SK-N-DZ (cell line): ENCODE data around the gene TMCC2. TPM values are rescaled to one million over a fixed set of nuclear protein-coding genes. Genes with fewer than 3 reads are reported as not detected.
"Not testable (repeated sequence)": the region's sequence is repeated elsewhere in the genome, so short reads cannot be mapped to it uniquely, and the experiment has no call there.

Source experiments
- DNase-seq: peaks from one replicate; pipeline ENCODE4 v3.0.0-alpha.2; 2015; ENCODE audit warnings: low spot score
- polyA plus RNA-seq, 2 experiments: library from polyadenylated mRNA; depleted of rRNA; stranded (reverse); fragments of >200 nt; gene quantifications; 2 replicates each; pipeline ENCODE4 v1.2.3, GENCODE V29; 2014

Gene TMCC2
- polyA plus RNA-seq (2014; cell fraction: cytosol; rRNA removed), result 7.5 and 9.4 TPM in 2 replicates
- polyA plus RNA-seq (2014; cell fraction: nucleus; rRNA removed), result 7.3 and 9.3 TPM in 2 replicates

DNA sequence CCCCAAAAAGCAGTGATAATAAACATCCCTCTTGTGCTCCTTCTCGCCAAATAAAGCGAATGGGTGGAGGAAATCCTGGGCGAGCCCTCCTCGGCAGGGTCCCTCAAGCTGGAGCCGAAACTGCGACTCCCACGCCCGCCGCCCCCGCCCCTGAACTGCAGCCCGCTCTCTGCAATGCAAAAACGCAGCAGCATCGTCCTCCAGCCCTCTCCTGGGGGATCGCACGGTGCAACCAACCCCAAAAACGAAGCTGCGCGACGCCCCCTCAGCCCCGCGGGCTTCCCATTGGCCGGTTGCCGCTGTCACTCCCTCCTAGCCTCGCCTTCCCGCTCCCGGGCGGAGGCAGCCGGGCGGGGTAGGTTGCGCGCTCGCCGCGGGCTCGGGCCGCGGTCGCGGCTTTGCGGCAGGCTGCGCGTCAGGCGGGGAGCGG lies at the start of gene TMCC2:
Gene TMCC2 (plus strand): TSS at position 363 of the 430 bp plus-strand sequence. CDS start 619 bp downstream, outside the sequence.
- peak; percentile 89 for DNase-seq

GRCh38 chr1:205179842-205180241 lies 47.9 kb upstream of the TMCC2 start:
- no peak for DNase-seq

DNA sequence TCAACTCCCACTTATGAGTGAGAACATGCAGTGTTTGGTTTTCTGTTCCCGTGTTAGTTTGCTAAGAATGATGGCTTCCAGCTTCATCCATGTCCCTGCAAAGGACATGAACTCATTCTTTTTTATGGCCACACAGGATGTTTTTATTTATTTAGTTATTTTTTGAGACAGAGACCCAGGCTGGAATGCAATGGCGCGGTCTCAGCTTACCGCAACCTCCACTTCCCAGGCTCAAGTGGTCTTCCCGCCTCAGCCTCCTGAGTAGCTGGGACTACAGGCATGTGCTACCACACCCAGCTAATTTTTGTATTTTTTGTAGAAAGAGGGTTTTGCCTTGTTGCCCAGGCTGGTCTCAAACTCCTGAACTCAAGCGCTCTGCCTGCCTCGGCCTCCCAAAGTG lies 47.4 kb upstream of the TMCC2 start:
- not testable (repeated sequence) for DNase-seq

DNA sequence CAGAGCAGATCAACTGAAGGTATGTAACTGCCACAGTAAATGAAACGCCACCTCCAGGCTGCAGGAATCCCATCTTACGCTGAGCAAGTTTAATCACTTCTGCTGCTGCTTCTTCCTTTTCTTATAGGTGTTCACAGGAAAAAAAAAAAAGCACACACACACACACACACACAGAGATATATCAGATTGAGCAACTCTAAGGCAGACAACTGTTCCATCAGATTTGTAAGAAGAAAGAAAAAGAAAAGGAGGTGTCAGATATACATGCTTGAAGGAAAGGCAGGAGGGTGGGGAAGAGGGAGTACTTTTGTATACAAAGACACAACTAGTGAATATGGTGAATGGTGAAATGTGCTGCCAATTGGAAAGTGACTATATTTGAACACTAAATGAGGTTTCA lies 44.8 kb upstream of the TMCC2 start:
- DNase-seq, result no peak

DNA sequence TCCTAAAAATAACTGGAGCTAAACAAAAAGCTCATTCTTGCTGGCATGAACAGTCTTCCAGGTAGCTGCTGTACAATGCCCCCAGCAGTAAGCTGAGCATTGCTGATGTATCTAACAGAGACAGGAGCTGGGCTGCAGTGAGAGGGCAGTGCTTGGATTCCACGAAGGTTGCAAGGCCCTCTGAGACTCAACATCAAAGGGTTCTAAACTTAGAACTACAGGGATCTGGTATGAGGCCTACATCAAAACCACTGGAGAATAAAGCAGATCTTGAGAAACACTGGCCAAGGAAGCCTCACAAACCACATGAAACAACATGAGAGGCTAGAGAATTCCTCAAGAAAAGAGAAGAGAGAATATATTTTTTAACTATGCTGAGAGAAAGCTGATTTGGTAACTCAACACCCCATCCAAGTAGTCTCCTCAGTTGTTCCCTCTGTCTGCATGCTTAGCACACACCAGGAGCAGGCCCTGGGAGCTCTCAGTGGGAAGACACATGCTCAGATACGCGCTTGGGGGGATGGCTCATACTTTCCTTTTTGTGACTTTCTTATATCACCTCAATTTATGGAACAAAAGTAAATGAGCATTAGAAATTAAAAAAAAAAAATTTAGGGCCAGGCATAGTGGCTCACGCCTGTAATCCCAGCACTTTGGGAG lies 43.9 kb upstream of the TMCC2 start:
- no peak for DNase-seq

DNA sequence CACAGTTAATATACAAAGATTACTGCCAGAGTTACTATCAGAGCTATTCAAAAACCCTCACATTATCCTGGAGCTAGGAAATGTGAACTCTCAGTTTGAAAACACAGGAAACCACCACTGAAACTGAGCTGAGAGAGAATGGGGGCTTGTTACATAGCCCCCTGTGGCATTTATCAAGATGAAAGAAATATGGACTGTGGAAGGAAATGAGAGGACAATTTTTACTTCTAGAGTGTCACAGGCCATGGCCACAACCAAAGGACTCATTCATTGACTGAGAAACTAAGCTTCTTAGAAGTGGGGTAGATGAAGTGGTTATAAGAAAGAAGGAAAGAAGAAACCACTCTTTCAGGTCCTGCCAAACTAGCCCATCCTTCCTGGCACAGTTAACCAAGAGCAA lies 41.6 kb upstream of the TMCC2 start:
- no peak for DNase-seq

DNA sequence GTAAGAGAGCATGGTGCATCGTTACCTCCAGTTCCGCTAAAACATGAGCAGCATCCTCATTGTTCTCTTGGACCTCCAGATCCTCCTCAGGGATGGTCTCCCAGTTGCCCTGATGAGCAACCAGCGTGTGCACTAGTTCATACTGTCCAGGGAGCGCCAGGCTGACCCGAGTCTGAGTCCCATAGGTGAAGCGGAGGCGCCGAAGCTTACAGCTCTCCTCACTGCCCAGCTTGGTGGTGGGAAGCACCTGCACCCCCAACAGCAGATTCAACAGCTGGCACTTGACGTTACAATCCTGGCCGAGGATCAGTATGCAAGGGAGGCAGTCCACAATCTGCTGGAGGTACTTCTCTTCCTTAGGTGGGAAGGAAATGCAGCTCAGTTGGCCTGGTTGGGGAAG lies 40.3 kb upstream of the TMCC2 start:
- no peak for DNase-seq

GRCh38 chr1:205188098-205188497 lies 39.6 kb upstream of the TMCC2 start:
- DNase-seq, result no peak

DNA sequence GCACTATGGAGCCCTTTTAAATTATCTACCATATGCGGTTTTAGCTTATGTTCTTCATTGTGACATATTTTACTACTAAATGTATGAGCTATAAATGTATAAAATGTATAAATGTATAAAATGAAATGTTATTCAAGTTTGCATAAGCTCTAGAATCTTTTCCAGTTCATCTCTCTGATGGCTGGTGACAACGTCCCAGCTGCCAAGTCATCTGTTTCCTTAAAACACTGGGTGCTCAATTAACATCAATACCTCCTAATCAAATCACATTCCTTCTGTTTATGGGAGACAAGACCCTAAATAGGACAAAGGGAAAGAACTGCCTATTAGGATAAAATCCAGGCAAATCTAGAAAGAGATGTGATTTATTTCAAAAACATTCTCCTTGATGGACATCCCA lies 39.1 kb upstream of the TMCC2 start:
- no peak for DNase-seq

GRCh38 chr1:205189131-205189530 lies 38.6 kb upstream of the TMCC2 start:
- no peak for DNase-seq

DNA sequence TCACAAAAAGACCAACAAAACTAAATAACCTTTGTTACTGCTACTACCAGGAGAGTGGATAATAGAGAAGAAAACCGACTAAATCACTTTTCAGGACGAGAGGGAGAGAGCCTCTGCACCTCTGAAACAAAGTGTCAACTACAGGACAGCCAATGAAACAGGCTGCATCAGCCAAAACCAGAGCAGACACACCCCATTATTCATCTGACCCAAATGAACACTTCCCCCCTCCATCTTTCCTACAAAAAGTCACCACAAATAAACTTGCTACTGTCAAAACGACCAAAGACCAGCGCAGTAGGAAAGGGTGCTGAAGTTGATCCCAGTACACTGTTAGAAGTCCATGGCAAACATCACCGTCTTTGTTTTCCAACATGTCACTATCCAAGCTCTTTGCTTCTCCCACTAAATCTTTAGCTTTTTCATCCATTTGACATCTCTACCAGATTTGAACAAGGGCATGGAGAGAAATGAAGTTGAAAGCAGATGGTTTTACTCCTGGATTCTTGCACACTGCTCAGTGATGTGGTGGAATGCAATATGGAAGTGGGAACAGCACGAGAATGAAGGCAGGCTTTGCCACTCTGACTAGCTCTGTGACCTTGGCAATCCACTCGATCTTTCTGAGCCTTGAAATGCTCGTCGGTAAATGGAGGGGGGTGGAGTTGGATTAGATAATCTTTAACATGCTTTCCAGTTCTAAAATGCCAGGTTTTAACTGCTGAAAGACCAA lies 36.7 kb upstream of the TMCC2 start:
- no peak for DNase-seq

DNA sequence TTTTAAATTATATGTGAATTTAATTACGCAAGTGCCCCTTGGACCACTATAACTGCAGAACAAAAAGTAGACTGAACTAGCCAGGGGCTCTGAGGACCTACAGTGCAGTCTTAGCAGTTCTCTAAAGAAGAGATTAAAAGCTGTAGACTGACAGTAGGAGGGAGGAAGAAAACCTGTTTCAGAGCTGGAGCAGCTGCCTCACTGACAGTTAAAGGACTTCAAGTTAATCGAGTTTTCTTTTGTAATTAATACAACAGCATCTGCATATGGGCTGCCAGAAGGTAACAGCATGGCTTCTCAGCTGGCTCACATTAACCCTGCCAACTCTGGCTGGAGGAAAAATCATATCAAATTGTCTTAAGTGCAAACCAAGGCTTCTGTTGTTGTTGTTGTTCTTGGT lies 36.1 kb upstream of the TMCC2 start:
- DNase-seq, result peak; percentile 49

- DNase-seq, result no peak
Measured at GRCh38 chr1:205192287-205192686, 35.5 kb upstream of the TMCC2 start.

GRCh38 chr1:205199090-205199930 lies 28.4 kb upstream of the TMCC2 start:
- DNase-seq, result no peak

- no peak for DNase-seq
Measured at GRCh38 chr1:205199931-205200299, 27.8 kb upstream of the TMCC2 start.

DNA sequence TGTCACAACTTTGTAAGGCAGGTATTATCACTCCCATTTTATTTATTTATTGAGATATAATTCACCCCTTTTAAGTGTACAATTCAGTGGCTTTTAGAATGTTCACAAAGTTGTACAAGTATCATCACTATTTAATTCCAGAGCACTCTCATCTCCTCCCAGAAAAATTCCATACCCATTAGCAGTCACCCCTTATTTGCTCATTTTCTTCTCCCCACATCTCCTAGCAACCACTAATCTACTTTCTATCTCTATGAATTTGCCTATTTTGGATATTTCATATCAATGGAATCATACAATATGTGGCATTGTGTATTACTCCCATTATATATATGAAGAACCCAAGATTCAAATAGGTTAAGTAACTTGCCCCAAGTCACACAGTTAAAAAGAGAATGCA lies 23.2 kb upstream of the TMCC2 start:
- no peak for DNase-seq

- no peak for DNase-seq
Measured at GRCh38 chr1:205205055-205205454, 22.7 kb upstream of the TMCC2 start.

DNA sequence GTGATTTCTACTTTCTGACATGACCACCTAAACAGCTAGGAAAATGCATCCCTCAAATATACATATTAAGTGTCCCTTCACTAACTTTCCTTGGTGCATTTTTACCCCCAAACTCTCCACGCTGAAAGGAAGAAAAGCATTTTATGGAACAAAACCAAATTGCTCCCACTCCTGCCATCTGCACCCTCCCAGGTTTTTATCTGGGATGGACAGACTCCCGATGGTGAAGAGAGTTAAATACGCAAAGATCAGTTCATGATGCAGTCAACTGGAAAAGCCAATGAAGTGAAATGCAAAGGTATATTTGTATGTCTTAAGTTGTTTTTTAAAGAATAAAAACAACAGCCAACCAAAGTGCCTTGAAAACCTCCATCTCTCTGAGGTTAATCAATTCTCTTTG lies 18.9 kb upstream of the TMCC2 start:
- DNase-seq, result no peak

- peak; percentile 31 for DNase-seq
Measured at GRCh38 chr1:205210756-205211168, 17.0 kb upstream of the TMCC2 start.

- DNase-seq, result peak; percentile 96
Measured at GRCh38 chr1:205211169-205211838, 16.4 kb upstream of the TMCC2 start, which contains the start of gene DSTYK. Gene DSTYK (minus strand): TSS chr1:205211702. CDS start chr1:205211535, 167 bp downstream.

- DNase-seq, result no peak
Measured at GRCh38 chr1:205211839-205212536, 15.8 kb upstream of the TMCC2 start.
